Measurements from ENCODE around the gene GLYATL1. TPM values are rescaled to one million over a fixed set of nuclear protein-coding genes. Genes with fewer than 3 reads are reported as not detected.

GLYATL1 gene
- total and polyA plus RNA-seq, 4 donors = 64.9 to 622 (median 247) TPM

GRCh38 chr11:58998480-58999290 lies 59.4 kb downstream of the GLYATL1 start:
- H3K27ac ChIP-seq (ENCODE audit: low read depth in 1 of 2, low read length in 2 of 2) = peak overlapping the region; percentile 46 to 60
- DNase-seq (ENCODE audit: low spot score) = no peak
- H3K27me3 ChIP-seq (ENCODE audit: control insufficient read depth in 4 of 4, insufficient read depth in 4 of 4, low read length in 3 of 4) = no peaks in the 10 kb centered on the region
- TF ChIP-seq REST (IDR thresholded peaks at IDR 0.05) (no peak), JUND (IDR thresholded peaks at IDR 0.05) (peak in 1 of 2 donors; percentile 23), CTCF (IDR thresholded peaks at IDR 0.05; ENCODE audit: low read depth, low read length, missing input control) (no peak), YY1 (IDR thresholded peaks at IDR 0.05) (no peak), EGR1 (IDR thresholded peaks at IDR 0.05; ENCODE audit: low read depth in 2 of 2) (no peak), GABPA (IDR thresholded peaks at IDR 0.05 in 1 of 2, conservative IDR thresholded peaks at IDR 0.05 in 1 of 2) (no peak), RAD21 (IDR thresholded peaks at IDR 0.05) (no peak), MAX (IDR thresholded peaks at IDR 0.05) (no peak), HNF4G (IDR thresholded peaks at IDR 0.05) (no peak), RXRA (IDR thresholded peaks at IDR 0.05) (peak in 1 of 2 donors; percentile 19), NR2F2 (IDR thresholded peaks at IDR 0.05) (no peak), ATF3 (IDR thresholded peaks at IDR 0.05) (peak; percentile 9)
- H3K9me3 ChIP-seq (ENCODE audit: control insufficient read depth in 4 of 4, low read length in 3 of 4) = no peaks in the 10 kb centered on the region
- H3K4me1 ChIP-seq (ENCODE audit: control insufficient read depth in 4 of 4, insufficient read depth in 4 of 4, low read length in 3 of 4) = peaks cover 1 to 22% (median 13%) of the 10 kb centered on the region in 4 donors
- 39% methylated on average over 7 of the region's 7 CpGs for WGBS
- no peak overlapping the region for H3K4me3 ChIP-seq (ENCODE audit: low read depth in 1 of 3, low read length in 3 of 3)
- H3K9ac ChIP-seq (ENCODE audit: low read depth in 1 of 2, low read length in 2 of 2) = no peak overlapping the region
- H3K36me3 ChIP-seq (ENCODE audit: control insufficient read depth in 4 of 4, insufficient read depth in 3 of 4, low read depth in 1 of 4, low read length in 3 of 4) = no peaks in the 10 kb centered on the region

GRCh38 chr11:58999291-58999680 lies 60.0 kb downstream of the GLYATL1 start:
- 17% methylated on average over 1 of the region's 1 CpG for WGBS
- Histone ChIP-seq H3K36me3 (ENCODE audit: control insufficient read depth in 4 of 4, insufficient read depth in 3 of 4, low read depth in 1 of 4, low read length in 3 of 4) (no peaks in the 10 kb centered on the region), H3K27me3 (ENCODE audit: control insufficient read depth in 4 of 4, insufficient read depth in 4 of 4, low read length in 3 of 4) (no peaks in the 10 kb centered on the region), H3K9ac (ENCODE audit: low read depth in 1 of 2, low read length in 2 of 2) (no peak overlapping the region), H3K4me1 (ENCODE audit: control insufficient read depth in 4 of 4, insufficient read depth in 4 of 4, low read length in 3 of 4) (peaks cover 1 to 26% (median 13%) of the 10 kb centered on the region in 4 donors), H3K4me3 (ENCODE audit: low read depth in 1 of 3, low read length in 3 of 3) (no peak overlapping the region), H3K9me3 (ENCODE audit: control insufficient read depth in 4 of 4, low read length in 3 of 4) (no peaks in the 10 kb centered on the region), H3K27ac (ENCODE audit: low read depth in 1 of 2, low read length in 2 of 2) (peak overlapping the region; percentile 46 to 60)
- no peak for DNase-seq (ENCODE audit: low spot score)
- peak; percentile 86 to 91 for TF ChIP-seq HNF4A (conservative IDR thresholded peaks at IDR 0.05)
- TF ChIP-seq GABPA (IDR thresholded peaks at IDR 0.05 in 1 of 2, conservative IDR thresholded peaks at IDR 0.05 in 1 of 2) = peak in 1 of 2 donors; percentile 48
- TF ChIP-seq REST (IDR thresholded peaks at IDR 0.05) = peak; percentile 31
- TF ChIP-seq FOXA2 (IDR thresholded peaks at IDR 0.05) = peak; percentile 89
- peak; percentile 96 for TF ChIP-seq SP1 (IDR thresholded peaks at IDR 0.05)
- TF ChIP-seq ATF3 (IDR thresholded peaks at IDR 0.05) = no peak
- TF ChIP-seq HNF4G (IDR thresholded peaks at IDR 0.05) = peak; percentile 53
- no peak for TF ChIP-seq TAF1 (conservative IDR thresholded peaks at IDR 0.05)
- peak; percentile 82 for TF ChIP-seq MAX (IDR thresholded peaks at IDR 0.05)
- TF ChIP-seq YY1 (IDR thresholded peaks at IDR 0.05) = peak; percentile 89
- no peak for TF ChIP-seq NR2F2 (IDR thresholded peaks at IDR 0.05)
- TF ChIP-seq JUND (IDR thresholded peaks at IDR 0.05) = peak; percentile 83 to 93
- TF ChIP-seq RAD21 (IDR thresholded peaks at IDR 0.05) = peak; percentile 56 to 59
- peak in 1 of 2 donors; percentile 44 for TF ChIP-seq EGR1 (IDR thresholded peaks at IDR 0.05; ENCODE audit: low read depth in 2 of 2)
- TF ChIP-seq CTCF (IDR thresholded peaks at IDR 0.05; ENCODE audit: low read depth, low read length, missing input control) = no peak

Data from liver (tissue), 9 donors.